NCI-H146 treated with DMSO at 0.1 percent for 48 hours (cell line): ENCODE results near the gene FURIN.
"Not testable (repeated sequence)": the region's sequence is repeated elsewhere in the genome, so short reads cannot be mapped to it uniquely, and the experiment has no call there.

Source experiments
- DNase-seq: peaks from one replicate; lab custom pipeline; 2025; ENCODE audit not compliant: unreplicated experiment; lab: John Stamatoyannopoulos, UW

Gene FURIN

DNA sequence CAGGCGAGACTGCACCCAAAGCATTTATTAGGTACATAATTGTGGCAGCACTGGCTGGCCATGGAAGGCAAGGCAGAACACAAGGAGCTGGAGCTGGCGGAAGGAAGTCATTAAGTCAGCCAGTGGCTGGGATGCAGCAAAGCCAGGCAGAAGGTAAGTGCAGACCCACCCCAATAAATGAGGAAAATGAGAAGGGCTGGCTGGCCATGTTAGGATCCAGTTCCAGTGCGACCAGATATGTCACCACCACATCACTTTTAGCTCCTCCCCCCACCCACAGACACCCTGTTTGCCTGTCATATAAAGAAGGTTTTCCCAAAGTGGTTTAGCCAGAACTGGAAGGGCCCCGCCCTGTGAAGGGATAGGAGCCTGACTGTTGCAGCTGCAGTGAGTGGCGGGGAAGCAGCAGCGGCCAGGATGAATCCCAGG, at the start of gene FURIN:
FURIN (plus strand) TSS at position 328 of the 429 bp plus-strand sequence. CDS start 7,153 bp downstream, outside the sequence.
- DNase-seq: no peak

GRCh38 chr15:90819390-90819789, 49.0 kb upstream of the FURIN start:
- DNase-seq: no peak

GRCh38 chr15:90819850-90820249, 48.5 kb upstream of the FURIN start:
- no peak for DNase-seq

DNA sequence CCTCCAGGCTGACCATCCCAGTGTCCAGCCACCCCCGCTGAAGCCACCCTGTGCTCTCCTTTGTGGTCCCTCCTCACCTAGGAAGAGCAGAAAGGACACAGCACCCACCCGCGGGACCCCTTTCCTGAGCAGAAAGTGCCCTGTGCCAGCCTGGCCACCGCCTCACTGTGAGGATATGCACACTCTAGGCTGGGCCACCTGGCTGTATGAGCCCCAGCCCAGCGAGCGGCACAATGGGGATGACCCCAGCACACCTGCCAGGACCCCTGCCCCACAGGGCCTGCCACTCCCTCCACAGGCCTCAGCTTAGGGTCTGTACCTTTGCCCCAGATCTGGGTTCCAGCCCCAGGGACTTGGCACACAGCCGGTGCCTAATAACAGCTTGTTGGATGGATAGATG, 47.9 kb upstream of the FURIN start:
- no peak for DNase-seq

DNA sequence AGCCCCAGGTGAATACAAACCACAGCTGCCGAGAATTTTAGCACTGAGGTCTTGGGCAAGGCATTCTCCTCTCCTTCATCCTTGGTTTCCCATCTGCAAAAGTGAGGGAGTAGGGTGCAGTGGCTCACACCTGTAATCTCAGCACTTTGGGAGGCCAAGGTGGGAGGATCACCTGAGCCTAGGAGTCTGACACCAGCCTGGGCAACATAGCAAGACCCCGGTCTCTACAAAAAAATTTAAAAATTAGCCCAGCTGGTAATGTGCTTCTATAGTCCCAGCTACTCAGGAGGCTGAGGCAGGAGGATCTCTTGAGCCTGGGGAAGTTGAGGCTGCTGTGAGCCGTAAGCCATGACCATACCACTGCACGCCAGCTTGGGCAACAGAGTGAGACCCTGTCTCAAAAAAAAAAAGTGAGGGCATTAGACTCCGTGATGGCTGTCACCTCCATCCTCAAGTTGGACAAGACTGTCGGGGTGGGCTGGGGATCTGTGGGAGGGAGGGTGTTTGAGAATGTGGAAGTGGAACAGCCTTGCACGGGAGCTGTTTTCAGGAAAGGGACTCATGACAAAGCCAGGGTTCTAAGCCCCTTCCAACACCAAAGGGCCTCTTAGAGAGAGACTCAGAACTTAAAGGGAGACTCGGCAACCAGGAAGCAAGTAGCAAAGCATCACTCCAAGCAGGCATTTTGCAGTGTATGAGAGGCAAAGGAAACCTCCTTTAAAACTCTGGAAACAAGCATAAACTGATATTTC, 46.0 kb upstream of the FURIN start:
- no peak for DNase-seq

DNA sequence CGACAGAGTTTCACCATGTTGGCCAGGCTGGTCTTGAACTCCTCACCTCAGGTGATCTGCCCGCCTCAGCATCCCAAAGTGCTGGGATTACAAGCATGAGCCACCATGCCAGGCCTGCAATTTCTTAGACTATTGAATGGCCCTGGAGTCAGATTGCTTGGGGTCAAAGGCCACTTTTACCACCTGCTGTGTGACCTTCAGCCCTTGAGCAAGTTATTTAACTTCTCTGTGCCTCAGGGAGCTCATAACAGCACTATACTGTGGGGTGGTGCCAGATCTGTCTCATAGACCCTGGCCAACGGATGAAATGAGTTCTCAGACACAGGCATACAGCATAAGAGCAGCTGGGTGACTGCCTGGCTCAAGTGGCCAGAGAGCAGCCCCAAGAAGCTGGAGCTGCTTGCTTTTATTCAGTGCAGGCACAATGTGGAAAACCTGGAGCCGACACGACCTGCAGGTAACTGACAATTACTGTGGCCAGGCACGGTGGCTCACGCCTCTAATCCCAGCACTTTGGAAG, 44.9 kb upstream of the FURIN start:
- no peak for DNase-seq

GRCh38 chr15:90825115-90825899, 43.1 kb upstream of the FURIN start:
- DNase-seq: not testable (repeated sequence)

- DNase-seq: not testable (repeated sequence)
Observed at GRCh38 chr15:90826206-90826885, 42.0 kb upstream of the FURIN start.

GRCh38 chr15:90826886-90827435, 41.4 kb upstream of the FURIN start:
- DNase-seq: no peak

DNA sequence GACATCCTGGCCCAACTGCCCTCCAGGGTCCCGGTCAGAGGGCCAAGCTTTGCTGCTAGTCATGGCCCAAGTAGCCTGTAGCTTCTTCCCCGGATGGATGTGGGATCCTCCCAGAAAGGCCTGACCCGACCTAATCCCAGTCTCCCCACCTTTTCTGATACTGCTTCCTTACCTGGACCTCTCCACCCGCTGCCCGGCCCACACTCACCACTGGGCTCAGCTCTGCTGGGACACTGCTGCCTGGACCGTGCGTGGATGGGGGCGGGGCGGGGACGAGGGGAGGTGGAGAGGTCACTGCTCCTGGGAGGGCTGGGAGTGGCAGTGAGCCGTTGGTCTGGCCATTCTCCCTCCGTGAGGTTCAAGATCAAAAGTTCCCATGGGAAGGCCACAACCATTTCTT, 40.3 kb upstream of the FURIN start:
- DNase-seq: no peak

DNA sequence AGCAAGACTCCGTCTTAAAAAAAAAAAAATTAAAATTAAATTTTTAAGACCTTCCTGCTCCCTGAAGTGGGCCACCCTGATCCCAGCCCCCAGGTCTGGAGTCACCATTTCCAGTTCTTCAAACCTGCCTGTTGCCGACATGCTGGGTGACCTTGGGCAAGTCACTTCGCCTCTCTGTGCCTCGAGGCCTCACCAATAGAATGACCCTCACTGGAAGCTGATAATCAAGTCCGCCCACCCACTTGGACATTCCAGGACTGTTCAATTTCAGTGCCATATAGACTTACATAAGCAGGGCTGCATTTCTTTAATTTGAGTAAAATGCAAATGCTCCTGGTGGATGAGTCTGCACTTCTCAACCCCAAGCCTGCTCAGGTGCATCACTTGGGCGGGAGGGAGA, 39.3 kb upstream of the FURIN start:
- no peak for DNase-seq

GRCh38 chr15:90829942-90830440, 38.4 kb upstream of the FURIN start:
- no peak for DNase-seq

DNA sequence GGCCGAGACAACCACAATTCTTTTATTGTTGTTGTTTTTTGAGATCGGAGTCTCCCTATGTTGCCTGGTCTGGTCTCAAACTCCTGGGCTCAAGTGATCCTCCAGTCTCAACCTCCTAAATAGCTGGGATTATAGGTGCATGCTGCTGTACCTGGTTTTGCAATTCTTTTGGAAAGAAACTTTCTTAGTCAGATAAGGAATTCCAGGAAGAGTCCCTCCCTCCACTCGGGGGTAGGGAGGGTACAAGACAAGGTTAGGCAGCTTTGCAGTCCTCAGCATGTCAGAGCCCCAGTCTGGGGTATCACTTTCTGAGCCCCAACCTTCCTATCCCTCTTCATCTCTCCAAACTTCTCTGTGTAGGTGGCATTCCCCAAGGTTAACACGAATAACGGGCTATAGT, 33.8 kb upstream of the FURIN start:
- DNase-seq: no peak

GRCh38 chr15:90836296-90836871, 32.0 kb upstream of the FURIN start:
- peak; percentile 3 for DNase-seq

DNA sequence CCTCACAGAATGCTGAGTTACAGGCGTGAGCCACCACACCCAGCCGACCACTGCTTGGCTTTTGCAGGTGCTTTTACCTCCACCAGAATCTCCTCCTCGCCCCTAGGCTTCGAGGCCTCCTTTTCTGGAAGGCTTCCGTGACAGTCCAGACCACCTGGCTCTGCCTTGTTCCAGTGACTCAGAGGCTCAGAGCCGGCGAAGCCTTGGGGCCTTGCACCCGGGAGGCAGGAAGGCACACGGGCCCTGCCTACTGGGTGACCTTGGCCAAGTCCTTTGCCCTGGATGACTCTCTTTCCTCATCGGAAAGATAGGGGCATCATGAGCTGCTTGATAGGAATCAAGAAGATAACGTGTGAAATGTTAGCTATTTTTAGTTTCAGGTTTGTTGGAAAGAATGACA, 31.3 kb upstream of the FURIN start:
- DNase-seq: no peak

DNA sequence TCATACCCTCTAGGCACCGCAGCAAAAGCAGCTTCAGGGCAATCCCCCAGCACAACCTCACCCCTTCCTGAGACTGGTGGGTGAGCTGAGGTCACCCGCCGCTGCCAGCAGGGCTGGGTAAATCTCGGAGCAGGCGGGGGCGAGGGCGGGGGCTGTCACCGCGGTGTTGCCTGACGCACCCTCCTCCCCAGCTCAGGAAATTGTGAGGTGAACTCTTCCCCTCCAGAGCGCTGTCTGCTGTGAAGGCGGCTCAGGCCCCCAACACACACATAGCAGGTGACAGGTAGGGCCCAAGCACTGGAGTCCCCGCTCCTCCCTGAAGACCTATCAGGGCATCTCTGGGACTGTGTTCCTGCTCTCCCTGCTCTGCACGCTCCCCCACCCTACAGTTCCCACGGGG, 30.2 kb upstream of the FURIN start:
- no peak for DNase-seq

- DNase-seq: no peak
Observed at GRCh38 chr15:90838544-90838943, 29.8 kb upstream of the FURIN start.

- DNase-seq: no peak
Observed at GRCh38 chr15:90839187-90840071, 29.0 kb upstream of the FURIN start.

GRCh38 chr15:90840157-90840855, 28.1 kb upstream of the FURIN start:
- no peak for DNase-seq
